ENCODE measurements around the gene BRD9.
A peak's percentile ranks its signal among the peaks of the same experiment; 100 is the strongest.
"Not testable (repeated sequence)": the region's sequence is repeated elsewhere in the genome, so short reads cannot be mapped to it uniquely, and the experiment has no call there.

The BRD9 gene

GRCh38 chr5:929182-929581 is 36.6 kb upstream of the BRD9 start:
- peaks cover 24% of the 10 kb centered on the region for H3K27me3 Mint-ChIP-seq
- H3K27ac Mint-ChIP-seq, H3K9me3 Mint-ChIP-seq, H3K36me3 Mint-ChIP-seq, H3K4me3 Mint-ChIP-seq, H3K4me1 Mint-ChIP-seq: not testable (repeated sequence)

GRCh38 chr5:927172-928015 is 34.8 kb upstream of the BRD9 start:
- Mint-ChIP-seq H3K36me3 (no peaks in the 10 kb centered on the region), H3K4me3 (peak overlapping the region; percentile 40), H3K4me1 (no peaks in the 10 kb centered on the region), H3K9me3 (no peaks in the 10 kb centered on the region), H3K27ac (no peak overlapping the region), H3K27me3 (peaks cover 24% of the 10 kb centered on the region)

- H3K9me3 Mint-ChIP-seq, result no peaks in the 10 kb centered on the region
- H3K36me3 Mint-ChIP-seq, result no peaks in the 10 kb centered on the region
- peaks cover 24% of the 10 kb centered on the region for H3K27me3 Mint-ChIP-seq
- peak overlapping the region; percentile 43 for H3K4me3 Mint-ChIP-seq
- H3K27ac Mint-ChIP-seq, result no peak overlapping the region
- H3K4me1 Mint-ChIP-seq, result no peaks in the 10 kb centered on the region
These were observed 34.0 kb upstream of the BRD9 start for GRCh38 chr5:926417-927171.

- Mint-ChIP-seq H3K27me3 (peaks cover 22% of the 10 kb centered on the region), H3K36me3 (no peaks in the 10 kb centered on the region), H3K27ac (no peak overlapping the region), H3K4me3 (no peak overlapping the region), H3K9me3 (no peaks in the 10 kb centered on the region), H3K4me1 (no peaks in the 10 kb centered on the region)
These were observed 30.8 kb upstream of the BRD9 start for GRCh38 chr5:923281-923873.

- H3K27me3 Mint-ChIP-seq, result peaks cover 19% of the 10 kb centered on the region
- no peak overlapping the region for H3K27ac Mint-ChIP-seq
- H3K9me3 Mint-ChIP-seq, result no peaks in the 10 kb centered on the region
- H3K4me3 Mint-ChIP-seq, result no peak overlapping the region
- no peaks in the 10 kb centered on the region for H3K4me1 Mint-ChIP-seq
- H3K36me3 Mint-ChIP-seq, result no peaks in the 10 kb centered on the region
These were observed 30.1 kb upstream of the BRD9 start for GRCh38 chr5:922436-923280.

GRCh38 chr5:921456-922435 is 29.1 kb upstream of the BRD9 start:
- H3K4me3 Mint-ChIP-seq, result no peak overlapping the region
- no peaks in the 10 kb centered on the region for H3K4me1 Mint-ChIP-seq
- no peak overlapping the region for H3K27ac Mint-ChIP-seq

GRCh38 chr5:920321-920720 is 27.7 kb upstream of the BRD9 start:
- H3K9me3 Mint-ChIP-seq, result no peaks in the 10 kb centered on the region
- H3K4me3 Mint-ChIP-seq, result no peak overlapping the region
- H3K27ac Mint-ChIP-seq, result no peak overlapping the region
- H3K36me3 Mint-ChIP-seq, result no peaks in the 10 kb centered on the region
- H3K27me3 Mint-ChIP-seq, result peaks cover 2% of the 10 kb centered on the region
- H3K4me1 Mint-ChIP-seq, result no peaks in the 10 kb centered on the region

More at GRCh38 chr5:921456-922435, 29.1 kb upstream of the BRD9 start:
- peaks cover 15% of the 10 kb centered on the region for H3K27me3 Mint-ChIP-seq
- no peaks in the 10 kb centered on the region for H3K9me3 Mint-ChIP-seq
- H3K36me3 Mint-ChIP-seq, result no peaks in the 10 kb centered on the region

GRCh38 chr5:919356-920000 is 26.9 kb upstream of the BRD9 start:
- no peak overlapping the region for H3K4me3 Mint-ChIP-seq
- H3K27ac Mint-ChIP-seq, result no peak overlapping the region
- H3K4me1 Mint-ChIP-seq, result no peaks in the 10 kb centered on the region
- H3K27me3 Mint-ChIP-seq, result no peaks in the 10 kb centered on the region
- H3K9me3 Mint-ChIP-seq, result no peaks in the 10 kb centered on the region
- no peaks in the 10 kb centered on the region for H3K36me3 Mint-ChIP-seq

- not testable (repeated sequence) for H3K9me3 Mint-ChIP-seq, H3K4me1 Mint-ChIP-seq, H3K4me3 Mint-ChIP-seq, H3K27me3 Mint-ChIP-seq, H3K27ac Mint-ChIP-seq, H3K36me3 Mint-ChIP-seq
These were observed 26.1 kb upstream of the BRD9 start for GRCh38 chr5:918717-919116.

- no peaks in the 10 kb centered on the region for H3K27me3 Mint-ChIP-seq
- peaks cover 3% of the 10 kb centered on the region for H3K4me1 Mint-ChIP-seq
- H3K9me3 Mint-ChIP-seq, result no peaks in the 10 kb centered on the region
- H3K27ac Mint-ChIP-seq, result no peak overlapping the region
- H3K36me3 Mint-ChIP-seq, result no peaks in the 10 kb centered on the region
- no peak overlapping the region for H3K4me3 Mint-ChIP-seq
These were observed 24.1 kb upstream of the BRD9 start for GRCh38 chr5:916441-917293.

GRCh38 chr5:915946-916345 is 23.3 kb upstream of the BRD9 start:
- no peak overlapping the region for H3K4me3 Mint-ChIP-seq
- no peaks in the 10 kb centered on the region for H3K27me3 Mint-ChIP-seq
- peaks cover 3% of the 10 kb centered on the region for H3K4me1 Mint-ChIP-seq
- no peaks in the 10 kb centered on the region for H3K9me3 Mint-ChIP-seq
- no peak overlapping the region for H3K27ac Mint-ChIP-seq
- H3K36me3 Mint-ChIP-seq, result no peaks in the 10 kb centered on the region

GRCh38 chr5:915346-915745 is 22.7 kb upstream of the BRD9 start:
- H3K9me3 Mint-ChIP-seq, H3K36me3 Mint-ChIP-seq, H3K4me1 Mint-ChIP-seq, H3K27ac Mint-ChIP-seq, H3K4me3 Mint-ChIP-seq, H3K27me3 Mint-ChIP-seq: not testable (repeated sequence)

- H3K4me3 Mint-ChIP-seq, result no peak overlapping the region
- H3K36me3 Mint-ChIP-seq, result no peaks in the 10 kb centered on the region
- no peaks in the 10 kb centered on the region for H3K27me3 Mint-ChIP-seq
- H3K9me3 Mint-ChIP-seq, result no peaks in the 10 kb centered on the region
- H3K27ac Mint-ChIP-seq, result no peak overlapping the region
- H3K4me1 Mint-ChIP-seq, result peaks cover 3% of the 10 kb centered on the region
These were observed 22.0 kb upstream of the BRD9 start for GRCh38 chr5:914612-915011.

Measured in activated naive CD4-positive, alpha-beta T cell treated with anti-CD3 and anti-CD28 coated beads, Interleukin-2, amount 50 U/mL, for 24 hours (primary cell).